GM21447 (cell line): ENCODE data around the gene PALD1.
A peak's percentile ranks its signal among the peaks of the same experiment; 100 is the strongest.

Experiments
- ATAC-seq: cut with Tn5 transposase; IDR thresholded peaks from one replicate; pipeline ENCODE4 v1.9.1; 2021; ENCODE audit not compliant: unreplicated experiment

PALD1 gene

DNA sequence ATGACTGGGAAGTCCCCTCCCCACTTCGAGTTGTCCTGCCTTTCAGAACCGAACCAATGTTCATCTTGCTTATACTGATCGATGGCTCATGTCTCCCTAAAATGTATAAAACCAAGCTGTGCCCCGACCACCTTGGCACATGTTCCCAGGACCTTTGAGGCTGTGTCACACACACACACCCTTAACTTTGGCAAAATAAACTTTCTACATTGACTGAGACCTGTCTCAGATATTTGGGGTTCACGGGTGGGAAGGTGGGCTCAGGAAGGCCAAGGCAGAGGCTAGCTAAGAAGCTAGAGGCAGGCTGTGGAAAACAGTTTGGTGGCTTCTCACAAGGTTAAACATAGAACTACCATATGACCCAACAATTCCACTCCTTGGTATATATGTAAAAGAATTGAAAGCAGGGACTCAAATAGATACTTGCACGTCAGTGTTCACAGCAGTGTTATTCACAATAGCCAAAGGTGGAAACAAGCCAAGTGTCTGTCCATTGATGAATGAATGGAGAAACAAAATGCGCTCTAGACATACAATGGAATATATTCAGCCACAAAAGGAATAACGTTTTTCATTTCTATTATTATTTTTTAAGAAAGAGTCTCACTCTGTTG, 108.6 kb downstream of the PALD1 start:
- ATAC-seq = peak; percentile 82

DNA sequence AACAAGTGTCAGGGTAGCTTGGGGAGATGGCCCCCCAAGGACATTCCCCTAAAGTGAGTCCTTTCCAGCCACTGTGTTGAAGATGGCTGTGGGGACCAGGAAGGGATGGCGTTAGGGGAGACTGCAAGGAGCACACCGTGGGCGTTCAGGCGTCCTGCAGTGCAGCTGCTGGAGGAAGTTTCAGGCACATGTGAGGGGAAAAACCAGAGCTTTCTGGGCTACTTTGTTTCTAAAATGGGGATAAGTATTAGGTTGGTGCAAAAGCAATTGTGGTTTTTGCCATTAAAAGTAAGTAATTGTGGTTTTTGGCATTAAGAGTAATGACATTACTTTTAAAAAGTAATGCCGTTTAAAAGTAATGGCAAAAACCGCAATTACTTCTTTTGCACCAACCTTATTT, 109.7 kb downstream of the PALD1 start:
- no peak for ATAC-seq

DNA sequence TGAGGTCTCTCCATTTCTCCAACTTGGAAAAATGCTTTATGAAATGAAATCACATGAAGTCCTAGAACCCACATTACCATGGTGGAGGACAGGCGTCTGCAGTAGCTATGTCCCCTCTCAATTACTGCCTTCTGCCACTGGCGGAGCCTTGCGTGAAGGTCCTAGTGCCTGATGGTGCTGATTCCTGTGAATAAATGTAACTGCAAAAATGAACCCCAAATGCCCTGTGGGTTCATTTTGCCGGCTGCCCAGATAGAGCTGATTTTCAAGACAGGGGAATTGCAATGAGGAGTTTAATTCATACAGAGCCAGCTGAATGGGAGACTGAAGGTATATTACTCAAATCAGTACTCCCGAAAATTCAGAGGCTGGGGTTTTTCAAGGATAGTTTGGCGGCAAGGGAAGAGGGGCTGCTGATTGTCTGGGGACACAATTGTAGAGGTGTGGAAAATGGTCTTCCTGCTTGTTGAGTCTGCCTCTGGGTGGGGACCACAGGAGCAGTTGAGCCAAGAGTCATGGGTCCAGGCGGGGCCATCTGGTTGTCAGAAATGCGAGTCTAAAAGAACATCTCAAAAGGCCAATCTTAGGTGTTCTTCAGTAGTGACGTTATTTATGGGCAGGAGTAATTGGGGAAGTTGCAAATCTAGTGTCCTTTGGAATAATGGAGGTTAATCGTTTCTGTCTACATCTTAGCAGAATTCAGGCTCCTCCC, 110.4 kb downstream of the PALD1 start:
- ATAC-seq = no peak

DNA sequence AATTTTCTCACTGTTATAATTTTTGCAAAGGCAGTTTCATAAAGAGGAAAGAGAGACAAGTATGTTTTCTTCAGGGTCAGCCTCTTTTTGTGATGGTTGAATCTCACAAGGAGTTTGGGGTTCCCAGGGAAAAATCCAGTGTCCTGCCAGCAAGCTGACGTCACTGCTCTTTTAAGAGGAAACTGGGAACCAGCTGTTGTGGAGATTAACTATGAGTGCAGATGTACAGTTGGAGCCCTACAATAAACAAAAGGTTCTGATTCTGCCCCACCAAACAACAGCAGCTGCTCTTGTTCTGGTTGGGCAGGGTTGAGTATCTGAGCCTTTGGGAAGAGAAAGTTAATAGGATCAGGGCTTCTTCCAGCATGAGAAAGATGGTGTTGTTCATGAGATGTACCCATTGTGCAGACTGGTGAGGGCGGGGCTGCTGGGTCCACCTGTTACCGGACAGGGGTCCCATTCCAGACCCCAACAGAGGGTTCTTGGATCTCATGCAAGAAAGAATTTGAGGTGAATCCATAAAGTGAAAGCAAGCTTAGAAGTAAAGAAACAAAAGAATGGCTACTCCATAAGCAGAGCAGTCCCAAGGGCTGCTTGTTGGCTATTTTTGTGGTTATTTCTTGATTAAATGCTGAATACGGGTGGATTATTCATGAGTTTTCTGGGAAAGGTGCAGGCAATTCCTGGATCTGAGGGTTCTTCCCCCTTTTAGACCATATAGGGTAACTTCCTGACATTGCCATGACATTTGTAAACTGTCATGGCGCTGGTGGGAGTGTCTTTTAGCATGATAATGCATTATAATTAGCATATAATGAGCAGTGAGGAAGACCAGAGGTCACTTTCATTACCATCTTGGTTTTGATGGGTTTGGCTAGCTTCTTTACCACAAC, 111.4 kb downstream of the PALD1 start:
- ATAC-seq = no peak

DNA sequence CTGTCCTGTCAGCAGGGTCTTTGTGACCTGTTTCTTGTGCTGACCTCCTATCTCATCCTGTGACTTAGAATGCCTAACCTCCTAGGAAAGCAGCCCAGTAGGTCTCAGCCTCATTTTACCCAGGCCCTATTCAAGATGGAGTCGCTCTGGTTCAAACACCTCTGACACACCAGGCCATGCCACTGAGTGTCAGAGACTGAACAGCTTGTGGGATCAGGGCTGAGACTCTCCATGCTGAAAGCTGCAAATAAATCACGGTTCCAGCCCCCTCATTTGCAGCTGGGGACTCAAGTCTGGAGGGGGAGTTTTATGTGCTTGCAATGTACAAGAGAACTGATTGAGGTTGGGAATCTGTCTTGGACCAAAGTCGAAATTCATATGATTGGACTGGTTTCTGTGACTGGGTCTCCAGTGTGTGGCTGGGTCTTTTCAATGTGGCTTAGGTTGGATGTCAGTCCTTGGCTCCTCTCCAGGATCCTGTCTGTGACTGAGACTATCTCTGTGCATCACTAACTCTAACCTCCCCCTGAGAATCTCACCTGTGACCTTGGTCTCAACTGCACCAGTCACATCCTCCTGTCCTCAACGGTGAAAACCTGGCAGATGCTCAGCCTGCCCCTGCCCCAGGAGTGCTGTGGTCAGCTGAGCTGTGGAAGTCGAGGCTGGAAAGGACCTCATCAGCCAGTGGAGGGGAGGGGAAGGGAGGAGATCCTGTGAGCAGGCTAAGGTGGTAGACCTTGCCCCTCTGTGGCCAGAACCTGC, 112.3 kb downstream of the PALD1 start:
- ATAC-seq = no peak

DNA sequence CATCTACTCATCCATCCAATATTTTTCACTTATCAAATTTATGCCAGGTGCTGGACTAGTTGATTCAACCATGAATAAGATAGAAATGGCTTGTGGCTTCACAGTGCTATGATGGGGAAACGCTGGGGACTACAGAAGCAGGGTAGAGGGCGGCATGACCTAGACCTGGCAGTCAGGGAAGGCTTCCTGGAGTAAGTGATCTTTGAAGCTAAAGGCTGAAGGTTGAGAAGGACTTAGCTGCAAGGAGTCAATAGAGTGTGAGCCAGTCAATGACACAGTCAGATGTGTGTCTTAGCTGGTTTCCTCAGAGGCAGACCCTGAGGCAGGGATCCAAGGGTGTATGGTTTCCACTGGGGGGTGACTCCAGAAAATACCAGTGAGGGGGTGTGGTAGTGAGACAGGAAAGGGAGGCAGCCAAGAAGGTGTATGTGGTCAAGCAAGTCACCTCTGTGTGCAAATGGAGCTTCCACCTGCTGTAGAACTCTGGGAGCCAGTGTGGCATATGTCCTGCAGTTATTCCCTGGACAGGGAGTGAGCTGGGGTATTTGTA, 113.7 kb downstream of the PALD1 start:
- no peak for ATAC-seq

DNA sequence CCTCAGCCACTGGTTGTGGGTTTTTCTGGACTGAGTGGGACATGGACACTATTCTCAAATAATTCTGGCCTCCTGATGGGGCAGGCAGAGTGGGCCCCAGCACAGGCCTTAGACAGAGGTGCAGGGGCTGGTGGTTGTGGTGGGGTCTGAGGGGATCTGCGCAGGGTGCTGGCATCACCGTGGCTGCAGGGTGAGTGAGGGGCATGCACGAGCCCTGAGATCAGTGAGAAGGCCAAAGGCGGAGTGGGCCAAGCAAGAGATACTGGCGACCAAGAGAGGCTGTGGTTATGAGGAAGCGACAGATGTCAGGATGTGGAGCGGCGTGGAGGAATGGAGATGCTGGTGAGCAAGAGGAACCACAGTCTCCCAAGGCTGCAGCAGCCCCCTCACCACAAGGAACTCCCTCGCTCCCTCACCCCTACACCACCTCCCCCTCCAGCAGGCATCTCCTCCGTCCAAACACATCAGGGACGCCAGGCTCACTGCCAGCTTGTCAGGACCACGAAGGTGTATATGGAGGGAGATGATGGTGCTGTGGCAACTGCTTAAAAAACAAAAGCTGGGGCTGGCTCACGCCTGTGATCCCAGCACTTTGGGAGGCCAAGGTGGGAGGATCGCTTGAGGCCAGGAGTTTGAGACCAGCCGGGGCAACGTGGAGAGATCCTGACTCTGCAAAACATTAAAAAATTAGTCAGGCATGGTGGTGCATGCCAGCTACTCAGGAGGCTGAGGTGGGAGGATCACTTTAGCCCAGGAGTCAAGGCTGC, 114.4 kb downstream of the PALD1 start:
- ATAC-seq = no peak

DNA sequence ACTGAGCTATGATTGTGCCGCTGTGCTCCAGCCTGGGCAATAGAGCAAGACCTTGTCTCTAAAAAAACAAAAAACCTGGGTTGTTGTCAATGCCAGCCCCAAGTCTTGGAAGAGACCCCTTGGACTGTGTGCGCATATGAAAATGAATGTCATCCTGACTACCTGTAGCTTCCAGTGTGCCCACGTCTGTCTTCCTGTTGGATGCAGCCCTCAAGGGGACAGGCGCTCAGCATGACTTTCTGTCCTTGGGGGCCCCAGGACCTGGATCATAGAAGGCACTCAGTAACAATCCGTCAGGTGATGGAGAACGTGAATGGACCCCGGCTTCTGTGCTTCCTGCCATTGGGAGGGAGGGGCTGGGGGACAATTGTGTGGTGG, 114.9 kb downstream of the PALD1 start:
- ATAC-seq = no peak

DNA sequence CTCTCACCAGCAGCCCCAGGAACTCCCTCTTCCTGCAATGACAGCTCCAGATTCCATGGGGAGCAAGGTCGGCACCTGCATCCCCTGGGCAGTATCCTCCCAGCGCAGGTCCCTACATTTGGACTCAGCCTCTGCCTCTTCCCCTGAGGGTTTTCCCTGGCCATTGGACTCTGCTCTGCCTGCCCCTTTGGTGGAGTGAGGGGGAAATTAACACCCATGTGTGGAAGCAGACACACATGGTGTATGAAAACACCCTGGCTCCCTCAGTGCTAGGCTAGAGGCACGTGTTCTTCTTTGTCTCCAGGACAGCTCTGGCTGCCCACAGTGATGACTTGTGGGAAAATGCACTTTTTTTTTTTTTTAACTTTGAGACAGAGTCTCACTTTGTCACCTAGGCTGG, 115.6 kb downstream of the PALD1 start:
- ATAC-seq = no peak

DNA sequence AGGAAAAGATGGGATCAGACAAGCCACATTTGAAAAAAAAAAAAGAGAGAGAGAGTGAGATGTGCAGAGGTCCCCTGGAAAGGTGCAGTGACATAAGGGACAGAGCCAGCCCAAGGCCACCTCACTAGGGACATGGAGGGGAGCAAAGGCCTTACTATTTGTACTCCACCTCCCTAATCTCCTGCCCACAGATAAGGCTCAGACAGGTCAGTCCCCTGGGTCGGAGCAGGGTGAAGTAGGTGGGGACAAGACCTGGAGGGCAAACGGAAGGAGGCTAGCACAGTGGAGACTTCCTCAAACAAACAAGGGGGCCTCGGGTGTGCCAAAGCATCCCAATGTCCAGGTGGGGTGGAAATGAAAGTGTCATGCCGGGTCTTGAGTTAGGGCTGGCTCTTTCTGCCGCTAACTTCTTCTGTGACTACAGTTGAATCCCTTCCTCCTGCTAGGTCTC, 117.0 kb downstream of the PALD1 start:
- ATAC-seq = no peak

DNA sequence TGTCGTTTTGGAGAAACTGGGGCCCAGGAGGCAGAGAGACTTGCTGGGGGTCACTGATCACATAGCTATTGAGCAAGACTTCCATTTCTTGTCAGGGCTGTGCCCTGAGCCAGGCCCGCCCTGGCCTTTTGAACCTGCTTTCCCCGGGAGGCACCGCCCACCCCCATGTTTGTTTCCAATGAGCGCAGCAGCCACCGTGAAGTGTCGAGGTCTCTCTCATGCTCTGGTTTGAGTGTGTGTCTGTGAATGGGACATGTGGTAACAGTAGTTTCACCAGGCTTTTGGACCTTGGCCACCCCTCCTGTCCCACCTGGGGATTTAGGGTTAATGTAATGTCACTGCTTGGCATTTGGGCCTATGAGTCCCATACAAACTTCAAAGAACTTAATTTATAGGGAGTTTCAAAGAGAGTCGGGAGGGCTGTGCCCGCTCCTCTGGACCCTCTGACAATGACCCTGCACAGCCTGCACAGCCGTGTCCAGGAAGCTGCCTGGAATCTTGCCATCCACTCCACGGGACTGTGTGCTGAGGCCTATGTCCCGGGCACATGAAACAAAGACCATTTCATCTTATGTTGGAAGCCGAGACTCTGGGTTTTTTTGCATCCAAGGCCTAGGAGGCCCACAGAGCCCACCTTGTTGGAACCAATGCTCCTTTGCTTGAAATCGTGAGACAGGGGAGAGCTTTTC, 117.7 kb downstream of the PALD1 start:
- no peak for ATAC-seq

DNA sequence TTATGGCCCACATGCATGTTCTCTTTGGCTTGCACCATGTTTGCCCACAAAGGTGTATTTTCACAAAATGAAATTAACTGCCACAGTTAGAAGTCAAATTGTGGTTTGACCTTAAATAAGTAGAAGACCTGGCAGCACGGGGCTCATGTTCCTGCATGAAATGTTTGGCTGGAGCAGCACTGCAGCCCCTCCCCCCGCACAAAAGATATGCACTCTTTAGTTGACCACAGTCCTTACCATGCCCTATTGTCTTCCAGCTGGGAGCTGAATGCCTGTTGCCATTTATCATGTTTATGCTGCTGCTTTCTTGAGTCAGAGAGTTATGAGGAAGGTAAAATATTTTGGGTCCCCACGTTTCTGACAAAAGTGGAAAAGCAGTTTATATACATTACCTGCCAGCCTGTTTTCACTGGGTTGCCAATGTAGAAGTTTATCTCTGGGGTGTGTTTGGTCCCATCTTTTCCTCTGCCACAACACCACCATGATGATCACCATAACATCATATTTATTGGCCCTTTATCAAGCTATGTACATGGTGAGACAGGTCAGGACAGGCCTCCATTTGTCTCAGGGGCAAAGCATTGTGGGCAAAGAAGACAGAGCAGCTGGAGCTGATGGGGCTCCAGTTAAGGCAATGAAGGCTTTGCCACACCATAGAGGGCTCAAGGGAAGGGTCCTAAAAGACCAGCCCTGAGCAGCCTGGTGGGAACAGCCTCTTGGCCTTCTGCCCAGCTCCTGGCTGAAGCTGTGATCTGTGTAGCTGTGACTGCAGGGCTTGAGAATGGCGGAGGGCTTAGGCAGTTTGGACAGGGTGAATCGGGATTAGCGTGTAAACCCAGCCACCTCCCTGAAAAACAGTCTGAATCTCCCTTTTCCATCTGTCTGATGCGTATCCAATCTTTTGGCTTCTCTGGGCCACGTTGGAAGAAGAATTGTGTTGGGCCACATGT, 118.6 kb downstream of the PALD1 start:
- no peak for ATAC-seq

DNA sequence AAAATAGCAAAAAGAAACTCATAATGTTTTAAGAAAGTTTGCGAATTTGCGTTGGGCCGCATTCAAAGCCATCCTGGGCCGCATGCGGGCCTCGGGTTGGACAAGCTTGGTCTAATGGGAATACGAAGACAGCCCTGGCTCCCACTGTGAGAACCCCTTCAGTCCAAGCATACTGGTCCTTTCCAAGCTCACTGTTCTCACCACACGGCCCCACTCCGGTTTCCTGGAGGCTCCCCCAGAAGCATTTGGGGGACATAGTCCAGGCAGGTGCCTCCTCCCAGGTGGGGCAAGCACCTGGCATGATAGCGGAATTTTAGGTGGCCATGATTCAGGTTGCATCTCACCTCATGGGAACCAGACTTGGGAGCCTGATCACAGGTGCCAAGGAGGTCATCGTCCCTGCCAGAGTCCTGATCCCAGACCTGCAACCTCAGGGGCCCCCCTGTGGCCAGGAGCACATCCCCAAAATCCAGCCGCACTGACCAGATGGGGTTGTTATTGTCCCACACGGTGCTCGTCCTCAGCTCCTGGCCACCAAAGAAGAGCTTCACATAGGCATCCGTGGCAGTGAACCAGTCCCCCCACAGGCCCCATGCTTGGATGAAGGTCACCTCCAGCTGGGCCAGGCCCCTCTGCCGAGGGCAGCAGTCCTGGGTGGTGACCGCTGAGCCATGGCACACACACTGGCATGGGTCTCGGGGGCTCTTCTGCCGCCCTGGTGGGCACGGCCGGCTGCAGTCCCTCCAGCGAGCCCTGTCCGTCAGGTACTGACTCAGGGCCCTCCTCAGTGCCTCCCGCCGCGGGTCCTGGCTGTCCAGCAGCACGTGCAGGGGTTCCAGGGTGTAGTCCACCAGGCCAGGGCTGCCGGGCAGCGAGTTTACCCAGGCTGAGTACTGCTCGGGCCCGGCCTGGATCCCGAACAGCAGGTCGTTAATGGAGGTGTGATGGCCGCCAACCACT, 119.6 kb downstream of the PALD1 start:
- ATAC-seq = no peak

DNA sequence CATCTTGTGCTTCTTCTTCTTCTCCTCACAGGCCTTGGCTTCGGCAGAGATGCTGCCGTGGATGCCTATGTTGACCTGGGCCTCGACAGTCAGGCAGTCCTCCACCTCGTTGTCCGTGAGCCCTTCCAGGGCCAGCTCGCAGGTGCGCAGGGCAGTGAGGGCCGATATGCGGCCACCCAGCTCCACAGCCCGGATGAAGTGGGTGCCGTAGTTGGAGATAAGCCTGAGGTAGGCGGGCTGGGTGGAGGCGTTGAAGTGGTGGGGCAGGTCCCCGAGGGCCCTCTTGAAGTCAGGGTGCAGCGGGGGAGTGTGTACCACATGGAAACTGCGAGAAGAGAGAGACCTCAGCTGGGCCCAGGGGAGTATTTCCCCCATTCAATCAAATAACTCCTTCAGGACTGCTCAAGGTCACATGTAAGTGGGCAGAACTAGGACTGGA, 120.3 kb downstream of the PALD1 start:
- no peak for ATAC-seq

DNA sequence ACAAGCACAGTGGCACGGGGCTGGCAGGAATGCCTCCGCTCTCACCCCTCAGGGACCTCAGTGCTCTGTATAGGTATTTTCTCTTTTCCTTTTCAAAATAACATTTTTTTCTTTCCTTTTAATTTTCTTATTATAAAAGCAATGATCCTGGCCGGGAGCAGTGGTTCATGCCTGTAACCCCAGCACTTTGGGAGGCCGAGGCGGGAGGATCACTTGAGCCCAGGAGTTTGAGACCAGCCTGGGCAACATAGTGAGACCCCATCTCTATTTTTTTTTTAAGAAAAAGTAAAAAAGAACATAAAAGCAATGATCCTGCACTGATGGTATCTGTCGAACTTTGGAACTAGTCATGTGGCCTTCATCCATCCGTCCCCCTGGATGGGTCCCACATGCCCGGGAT, 120.8 kb downstream of the PALD1 start:
- ATAC-seq = no peak

DNA sequence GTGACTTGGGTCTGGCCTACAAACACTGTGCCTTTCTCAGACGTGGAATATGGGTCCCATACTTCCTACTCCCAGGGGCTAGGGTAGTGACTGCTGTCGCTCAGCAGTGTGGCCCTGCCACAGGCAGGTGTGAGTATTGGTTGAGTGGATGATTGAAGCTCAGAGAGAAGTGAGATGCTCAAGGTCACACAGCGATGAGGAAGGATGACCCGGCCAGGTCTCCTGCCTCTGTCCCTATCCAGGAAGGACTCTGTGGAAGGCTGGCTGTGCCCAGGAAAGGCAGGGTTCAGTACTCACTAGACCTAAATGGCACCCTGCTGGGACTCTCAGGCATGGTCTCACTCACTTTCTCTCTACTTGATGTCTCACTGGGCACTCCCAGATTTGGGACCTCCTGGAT, 121.2 kb downstream of the PALD1 start:
- no peak for ATAC-seq
